Measurements from ENCODE around the gene DDX10. TPM values are rescaled to one million over a fixed set of nuclear protein-coding genes. Genes with fewer than 3 reads are reported as not detected.

DDX10 gene
- polyA plus RNA-seq, 1 of the 3 experiments (the other 2 are of a cell fraction) = 35.8 TPM

GRCh38 chr11:108943853-108944252 lies 279.0 kb downstream of the DDX10 start:
- Histone ChIP-seq H3K9ac (no peak overlapping the region), H3K79me2 (ENCODE audit: insufficient read depth) (peaks cover 3% of the 10 kb centered on the region; the same call in 1 of the 2 replicates), H3K36me3 (replicated peaks in 1 of 2; ENCODE audit: control insufficient read depth in 1 of 2, insufficient read depth in 2 of 2, low read length in 1 of 2) (peaks cover 9 to 19% of the 10 kb centered on the region in 2 experiments), H3K27ac (ENCODE audit: low read depth in 2 of 2, low read length in 1 of 2) (no peak overlapping the region), H3K9me2 (no peaks in the 10 kb centered on the region), H3K4me3 (ENCODE audit: low read depth in 2 of 2, low read length in 1 of 2) (no peak overlapping the region), H3K27me3 (ENCODE audit: insufficient read depth) (no peaks in the 10 kb centered on the region), H3K4me2 (no peak overlapping the region), H3F3A (replicated peaks; ENCODE audit: insufficient read depth) (peaks cover 10% of the 10 kb centered on the region), H2AFZ (ENCODE audit: low read depth) (no peak overlapping the region), H3K4me1 (ENCODE audit: control insufficient read depth in 1 of 2, insufficient read depth in 2 of 2, low read depth in 1 of 2, low read length in 1 of 2) (peaks cover 0 to 4% of the 10 kb centered on the region in 2 experiments; a peak in 3 of 4 replicates), H3K9me3 (no peaks in the 10 kb centered on the region), H4K20me1 (ENCODE audit: insufficient read depth) (no peaks in the 10 kb centered on the region)
- 90% methylated on average over 4 of the region's 4 CpGs for WGBS (ENCODE audit: low lambda C conversion rate)
- TF ChIP-seq TCF12 (IDR thresholded peaks at IDR 0.05) (no peak), USF1 (IDR thresholded peaks at IDR 0.05; ENCODE audit: borderline replicate concordance, low read depth) (no peak), RFX5 (IDR thresholded peaks at IDR 0.05; ENCODE audit: low read length) (no peak), JUND (IDR thresholded peaks at IDR 0.05) (no peak), CTCF (IDR thresholded peaks at IDR 0.05) (no peak), FOXJ3 (CRISPR knock-in tag; IDR thresholded peaks at IDR 0.05) (no peak), ZBTB33 (IDR thresholded peaks at IDR 0.05; ENCODE audit: borderline replicate concordance, low read depth) (no peak), POLR2AphosphoS5 (IDR thresholded peaks at IDR 0.05; ENCODE audit: low read depth, low read length) (no peak), RAD21 (IDR thresholded peaks at IDR 0.05; ENCODE audit: low read length) (no peak), FOXM1 (IDR thresholded peaks at IDR 0.05; ENCODE audit: low read depth) (no peak), NFIC (IDR thresholded peaks at IDR 0.05; ENCODE audit: borderline replicate concordance) (no peak), REST (IDR thresholded peaks at IDR 0.05; ENCODE audit: low read depth, low read length) (no peak), RXRA (IDR thresholded peaks at IDR 0.05; ENCODE audit: borderline replicate concordance, low read depth) (no peak)
- DNase-seq = no peak
- POLR2A ChIA-PET = no interaction called here
- CTCF ChIA-PET = no interaction called here

Measured in SK-N-SH (cell line).